Colonic mucosa (tissue), 4 donors: ENCODE data around the gene DDX54. TPM values are rescaled to one million over a fixed set of nuclear protein-coding genes. Genes with fewer than 3 reads are reported as not detected.

Experiments
- DNase-seq: peaks from one replicate; pipeline ENCODE4 v3.0.0-alpha.2; 2020
- H3K27ac ChIP-seq: fragments of 200-600 bp; one replicate; pipeline ENCODE4 v1.8.0; 2021
- H3K27me3 ChIP-seq: fragments of 200-600 bp; one replicate; pipeline ENCODE4 v1.8.0; 2021
- H3K36me3 ChIP-seq: fragments of 200-600 bp; one replicate; pipeline ENCODE4 v1.8.0; 2021
- H3K4me1 ChIP-seq: fragments of 200-600 bp; one replicate; pipeline ENCODE4 v1.8.0; 2021; ENCODE audit warnings: mild to moderate bottlenecking
- H3K4me3 ChIP-seq: fragments of 200-600 bp; one replicate; pipeline ENCODE4 v1.8.0; 2021
- H3K9ac ChIP-seq, 2 donors: one replicate each; pipeline ENCODE4 v1.7.0; 2013; ENCODE audit warnings: control low read depth in 2 of 2, low read depth in 2 of 2, low read length in 2 of 2
- H3K9me3 ChIP-seq: fragments of 200-600 bp; one replicate; pipeline ENCODE4 v1.8.0; 2021
- intact Hi-C: fragments of 100-400 bp; cut with DNase I; formaldehyde crosslinking; loops from one replicate; pipeline ENCODE4 v1.14.1; 2022
- total RNA-seq, 2 donors: library from RNA; stranded (reverse); fragmentation: NEBNext Ultra II Directional in 1 of 2; extraction: Animal tissue kit (Norgen Biotek cat#: 25700) in 1 of 2; gene quantifications; one replicate each; pipeline ENCODE4 v1.2.1, GENCODE V29; 2021
- TF ChIP-seq, protein P1 (sequence below): fragments of 200-600 bp; IDR thresholded peaks from one replicate; pipeline ENCODE4 v1.8.0; 2022; ENCODE audit warnings: antibody characterized with exemption, mild to moderate bottlenecking
- donor health status: healthy.
- donor health status: DM: no; HTN: no; CAD: no.
- donor health status: DM: no; HTN: no; CAD: no.

DDX54 gene
- total RNA-seq, 2 donors from 2014 or later: 54.8 to 98.3 TPM

DNA sequence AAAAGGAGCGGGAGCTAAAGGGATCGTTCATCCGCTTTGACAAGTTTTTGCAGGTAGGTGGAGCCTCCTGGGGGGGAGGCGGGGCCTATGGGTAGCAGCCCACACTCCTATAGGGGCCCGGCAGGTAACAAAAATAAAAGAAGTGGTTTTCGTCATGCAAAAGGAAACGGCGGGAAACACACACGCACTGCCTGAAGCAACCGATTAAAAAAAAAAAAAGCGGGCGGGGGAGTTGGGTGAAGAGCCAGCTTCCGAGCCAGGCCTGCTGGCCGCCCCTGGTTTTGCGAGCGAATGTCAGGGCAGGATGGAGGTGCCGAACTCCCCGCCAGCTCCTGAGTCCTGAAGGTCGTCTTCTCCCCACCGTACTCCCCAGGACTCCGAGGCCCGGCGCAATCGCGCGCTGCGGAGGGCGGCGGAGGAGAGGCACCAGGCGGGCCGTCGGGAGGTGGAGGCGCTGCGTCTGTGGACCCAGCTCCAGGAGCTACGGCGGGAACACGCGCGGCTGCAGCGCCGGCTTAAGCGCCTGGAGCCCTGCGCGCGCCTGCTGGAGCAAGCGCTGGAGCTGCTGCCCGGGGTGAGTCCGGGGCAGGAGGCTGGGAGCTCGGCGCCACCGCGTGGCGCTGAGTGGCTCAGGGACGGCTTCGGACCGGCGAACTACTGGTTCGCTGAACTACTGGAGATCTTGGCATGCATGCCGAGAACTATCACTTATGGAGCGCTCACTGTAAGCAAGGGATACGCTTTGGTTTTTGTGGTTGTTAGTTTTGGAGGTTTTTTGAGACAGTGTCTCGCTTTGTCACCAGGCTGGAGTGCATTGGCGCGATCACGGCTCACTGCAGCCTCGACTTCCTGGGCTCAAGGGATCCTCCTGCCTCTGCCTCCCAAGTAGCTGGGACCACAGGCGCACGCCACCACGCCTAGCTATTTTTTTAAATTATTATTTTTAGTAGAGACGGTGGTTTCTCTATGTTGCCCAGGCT lies 32.2 kb downstream of the DDX54 start:
- Histone ChIP-seq H3K27ac (no peak overlapping the region), H3K36me3 (no peaks in the 10 kb centered on the region), H3K9me3 (no peaks in the 10 kb centered on the region), H3K27me3 (peaks cover 14% of the 10 kb centered on the region), H3K4me1 (peaks cover 9% of the 10 kb centered on the region), H3K4me3 (peak overlapping the region; percentile 42), H3K9ac (peak overlapping the region; percentile 12 to 37)
- intact Hi-C loops: loop anchor here (5.0 to 10.0 kb wide), 2 partner anchors 58 to 101 kb away; no protein-coding TSS in a partner anchor
- DNase-seq: peak; percentile 70
- TF ChIP-seq, protein P1, sequence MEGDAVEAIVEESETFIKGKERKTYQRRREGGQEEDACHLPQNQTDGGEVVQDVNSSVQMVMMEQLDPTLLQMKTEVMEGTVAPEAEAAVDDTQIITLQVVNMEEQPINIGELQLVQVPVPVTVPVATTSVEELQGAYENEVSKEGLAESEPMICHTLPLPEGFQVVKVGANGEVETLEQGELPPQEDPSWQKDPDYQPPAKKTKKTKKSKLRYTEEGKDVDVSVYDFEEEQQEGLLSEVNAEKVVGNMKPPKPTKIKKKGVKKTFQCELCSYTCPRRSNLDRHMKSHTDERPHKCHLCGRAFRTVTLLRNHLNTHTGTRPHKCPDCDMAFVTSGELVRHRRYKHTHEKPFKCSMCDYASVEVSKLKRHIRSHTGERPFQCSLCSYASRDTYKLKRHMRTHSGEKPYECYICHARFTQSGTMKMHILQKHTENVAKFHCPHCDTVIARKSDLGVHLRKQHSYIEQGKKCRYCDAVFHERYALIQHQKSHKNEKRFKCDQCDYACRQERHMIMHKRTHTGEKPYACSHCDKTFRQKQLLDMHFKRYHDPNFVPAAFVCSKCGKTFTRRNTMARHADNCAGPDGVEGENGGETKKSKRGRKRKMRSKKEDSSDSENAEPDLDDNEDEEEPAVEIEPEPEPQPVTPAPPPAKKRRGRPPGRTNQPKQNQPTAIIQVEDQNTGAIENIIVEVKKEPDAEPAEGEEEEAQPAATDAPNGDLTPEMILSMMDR: peak; percentile 35

DNA sequence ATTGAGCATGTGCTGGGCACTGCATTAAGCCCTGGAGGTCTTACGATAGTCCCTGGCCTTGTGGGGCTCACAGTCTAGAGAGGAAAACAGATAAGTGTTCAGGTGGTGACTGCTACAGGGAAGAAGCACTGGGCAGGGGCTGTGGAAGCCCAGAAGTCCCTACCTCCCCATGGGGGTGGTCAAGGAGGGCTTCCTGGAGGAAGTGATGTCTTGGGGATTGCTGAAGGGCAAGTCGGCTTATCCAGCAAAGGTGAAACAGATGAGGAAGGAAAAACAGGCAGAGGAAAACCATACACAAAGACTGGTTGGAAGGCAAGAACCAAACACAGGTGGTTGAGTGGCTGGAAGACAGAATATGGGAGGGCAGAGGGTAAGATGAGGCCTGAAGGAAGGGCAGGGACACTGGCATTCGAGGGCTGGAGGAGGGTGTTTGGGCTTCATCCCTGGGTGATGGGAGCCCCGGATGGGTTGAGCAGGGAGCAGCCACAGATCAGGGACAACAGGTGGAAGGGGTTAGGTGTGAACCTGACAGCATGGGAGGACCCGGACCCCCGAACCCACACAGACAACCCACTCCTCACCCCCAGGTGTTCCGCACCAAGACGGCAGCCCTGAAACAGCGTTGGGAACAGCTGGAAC lies 33.0 kb downstream of the DDX54 start:
- H3K27ac ChIP-seq: no peak overlapping the region
- peaks cover 9% of the 10 kb centered on the region for H3K4me1 ChIP-seq
- intact Hi-C loops: loop anchor here (5.0 to 10.0 kb wide), 2 partner anchors 58 to 100 kb away; no protein-coding TSS in a partner anchor
- peak overlapping the region in 1 of 2 donors; percentile 12 for H3K9ac ChIP-seq
- no peaks in the 10 kb centered on the region for H3K36me3 ChIP-seq
- TF ChIP-seq, protein P1: no peak
- H3K4me3 ChIP-seq: peak overlapping the region; percentile 42
- H3K9me3 ChIP-seq: no peaks in the 10 kb centered on the region
- no peak for DNase-seq
- H3K27me3 ChIP-seq: peaks cover 14% of the 10 kb centered on the region

DNA sequence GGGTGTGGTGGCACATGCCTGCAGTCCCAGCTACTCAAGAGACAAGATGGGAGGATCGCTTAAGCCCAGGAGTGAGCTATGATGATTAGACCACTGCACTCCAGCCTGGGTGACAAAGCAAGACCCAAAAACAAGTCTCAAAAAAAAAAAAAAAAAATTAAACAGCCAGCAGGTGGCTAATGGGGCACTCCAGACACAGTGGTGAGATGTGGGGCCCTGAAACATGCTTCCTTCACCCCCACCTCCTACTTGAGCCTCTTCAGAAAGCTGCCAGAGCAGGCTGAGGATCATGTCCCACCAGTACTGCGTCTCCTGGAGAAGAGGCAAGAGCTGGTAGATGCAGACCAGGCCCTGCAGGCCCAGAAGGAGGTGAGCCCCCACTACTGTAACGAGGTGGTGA lies 33.6 kb downstream of the DDX54 start:
- Histone ChIP-seq H3K9me3 (no peaks in the 10 kb centered on the region), H3K9ac (no peak overlapping the region), H3K36me3 (no peaks in the 10 kb centered on the region), H3K4me1 (peaks cover 9% of the 10 kb centered on the region), H3K4me3 (no peak overlapping the region), H3K27ac (no peak overlapping the region), H3K27me3 (peaks cover 14% of the 10 kb centered on the region)
- no peak for DNase-seq
- TF ChIP-seq, protein P1: no peak
- intact Hi-C loops: loop anchor here (5.0 to 10.0 kb wide), 2 partner anchors 57 to 99 kb away; no protein-coding TSS in a partner anchor

DNA sequence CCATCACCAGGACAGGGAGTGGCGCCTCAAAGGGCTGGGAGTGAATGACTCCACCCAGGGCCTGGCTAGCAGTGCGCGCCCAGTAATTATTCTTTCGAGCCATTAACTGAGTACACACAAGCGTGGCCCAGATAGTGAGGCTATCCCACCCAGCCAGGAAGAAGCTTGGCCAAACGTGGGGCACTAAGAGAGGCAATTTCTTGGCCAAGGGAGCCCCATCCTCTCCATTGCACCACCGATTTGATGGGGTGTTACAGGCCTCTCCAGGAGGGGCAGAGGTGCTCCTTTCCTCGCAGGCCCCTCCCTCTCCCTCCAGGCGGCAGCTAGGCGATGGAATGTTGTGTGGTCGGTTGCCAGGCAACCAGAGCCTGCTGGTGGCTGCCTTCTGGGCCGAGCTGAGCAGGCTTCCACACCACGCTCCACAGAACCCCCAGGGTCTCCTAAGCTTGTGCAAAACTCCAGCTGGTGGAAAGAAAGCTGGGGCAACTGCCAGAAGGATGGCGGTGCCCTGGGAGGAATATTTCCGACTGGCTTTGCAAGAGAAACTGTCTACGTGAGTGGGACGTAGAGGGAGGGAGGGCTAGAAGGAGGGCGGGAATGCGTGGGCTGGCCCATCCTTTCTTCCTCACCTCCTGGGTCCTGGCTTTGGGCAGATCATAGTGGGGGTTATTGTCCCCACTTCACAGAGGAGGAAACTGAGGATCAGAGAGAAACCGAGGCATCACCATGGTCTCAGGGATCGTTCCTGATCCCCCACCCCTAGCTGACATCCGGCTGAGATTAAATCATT lies 35.7 kb downstream of the DDX54 start, which contains the start of gene CFAP73:
Gene CFAP73 (plus strand): TSS at position 364 of the 790 bp plus-strand sequence. CDS start 134 bp downstream, at position 498.
- Histone ChIP-seq H3K27ac (no peak within 1 kb of the TSS), H3K27me3 (peaks cover 9% of the 10 kb centered on the region), H3K4me1 (peaks cover 7% of the 10 kb centered on the region), H3K4me3 (no peak within 1 kb of the TSS), H3K36me3 (no peaks in the 10 kb centered on the region), H3K9ac (peak within 1 kb of the TSS in 1 of 2 donors; percentile 59), H3K9me3 (no peaks in the 10 kb centered on the region)
- peak; percentile 60 for DNase-seq
- intact Hi-C loops: loop anchor here (5.0 to 10.0 kb wide), 2 partner anchors 55 to 97 kb away; no protein-coding TSS in a partner anchor
- TF ChIP-seq, protein P1: no peak
